T-helper 2 cell treated with Interferon-gamma antibody and Interleukin-4, amounts not matched to agents 5 μg/mL and 100 μg/mL, for 36 hours (primary cell): ENCODE measurements around the gene GFAP.

Experiments used
- DNase-seq: peaks from one replicate; pipeline ENCODE4 v3.0.0; 2021; ENCODE audit warnings: low spot score
- H3K27ac Mint-ChIP-seq: one replicate; pipeline ENCODE4 v1.8.0; 2021; ENCODE audit warnings: mild to moderate bottlenecking, mixed read lengths
- H3K27me3 Mint-ChIP-seq: one replicate; pipeline ENCODE4 v1.8.0; 2021; ENCODE audit warnings: low read depth, mixed read lengths
- H3K36me3 Mint-ChIP-seq: one replicate; pipeline ENCODE4 v1.8.0; 2021; ENCODE audit warnings: low read depth, mixed read lengths
- H3K4me1 Mint-ChIP-seq: one replicate; pipeline ENCODE4 v1.8.0; 2021; ENCODE audit warnings: low read depth, mixed read lengths
- H3K4me3 Mint-ChIP-seq: one replicate; pipeline ENCODE4 v1.8.0; 2022; ENCODE audit warnings: mild to moderate bottlenecking, moderate library complexity, mixed read lengths
- H3K9me3 Mint-ChIP-seq: one replicate; pipeline ENCODE4 v1.8.0; 2021; ENCODE audit warnings: mixed read lengths

GFAP gene

DNA sequence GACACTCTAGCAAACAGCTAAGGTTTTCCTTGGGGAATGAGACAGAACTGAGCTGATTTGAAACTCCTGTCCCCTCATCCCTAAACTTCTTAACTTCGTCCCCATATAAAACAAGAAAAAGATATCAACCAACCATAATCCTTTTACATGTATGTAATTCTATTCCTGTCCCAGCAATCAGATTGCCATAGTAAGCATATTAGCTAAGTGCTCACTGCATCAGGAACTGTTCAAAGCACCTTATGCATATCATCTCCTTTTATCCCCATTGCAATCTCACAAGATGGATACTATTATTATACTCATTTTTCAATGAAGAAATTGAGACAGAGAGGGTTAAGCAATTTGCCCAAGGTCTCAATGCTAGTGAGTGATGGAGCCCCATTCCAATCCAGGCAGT lies 25.5 kb upstream of the GFAP start:
- no peaks in the 10 kb centered on the region for H3K27me3 Mint-ChIP-seq

DNA sequence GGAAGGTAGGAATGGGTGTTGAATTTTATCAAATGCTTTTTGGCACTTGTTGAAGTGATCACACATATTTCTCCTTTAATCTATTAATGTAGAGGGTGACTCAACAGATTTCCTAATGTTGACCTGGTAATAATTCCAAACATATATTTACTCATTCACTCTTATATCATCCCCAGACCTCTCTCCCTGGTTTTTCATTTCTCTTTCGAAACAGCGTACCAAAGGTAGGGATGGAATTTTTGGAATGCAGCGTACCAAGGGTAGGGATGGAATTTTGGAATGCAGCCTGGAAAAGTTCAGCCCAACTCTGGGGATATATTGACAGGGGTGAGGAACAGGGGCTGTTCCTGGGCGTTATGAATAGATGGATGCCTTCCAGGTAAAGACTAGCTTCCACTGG lies 25.0 kb upstream of the GFAP start:
- DNase-seq = no peak
- Mint-ChIP-seq H3K4me1 (peaks cover 33% of the 10 kb centered on the region), H3K4me3 (no peak overlapping the region), H3K27me3 (no peaks in the 10 kb centered on the region), H3K27ac (no peak overlapping the region), H3K9me3 (no peaks in the 10 kb centered on the region), H3K36me3 (peaks cover 42% of the 10 kb centered on the region)

More for the DNA sequence above, 25.5 kb upstream of the GFAP start:
- Mint-ChIP-seq H3K9me3 (no peaks in the 10 kb centered on the region), H3K4me3 (no peak overlapping the region), H3K4me1 (peaks cover 33% of the 10 kb centered on the region), H3K27ac (peak overlapping the region; percentile 1), H3K36me3 (peaks cover 40% of the 10 kb centered on the region)
- DNase-seq = no peak

DNA sequence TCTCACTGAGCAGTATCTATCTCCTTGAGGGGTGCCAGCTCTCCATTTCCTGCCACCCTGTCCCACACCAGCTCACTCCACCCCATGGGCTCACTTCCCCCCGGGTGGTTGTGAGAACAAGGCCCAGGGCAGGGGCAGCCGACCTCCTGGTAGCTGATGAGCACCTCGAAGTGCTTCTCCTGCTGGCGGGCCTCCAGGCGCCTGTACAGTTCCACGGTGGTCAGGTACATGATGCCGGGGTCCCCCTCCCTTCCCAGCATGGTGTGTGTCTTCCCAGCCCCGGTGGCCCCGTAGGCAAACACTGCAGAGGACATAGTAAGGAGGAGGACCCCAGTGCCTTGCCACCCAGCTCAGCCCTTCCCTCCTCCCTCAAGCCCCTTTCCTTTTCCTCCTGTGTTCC lies 19.8 kb upstream of the GFAP start:
- peaks cover 61% of the 10 kb centered on the region for H3K36me3 Mint-ChIP-seq
- DNase-seq = no peak
- H3K27me3 Mint-ChIP-seq = no peaks in the 10 kb centered on the region
- no peak overlapping the region for H3K4me3 Mint-ChIP-seq
- peaks cover 13% of the 10 kb centered on the region for H3K4me1 Mint-ChIP-seq
- peak overlapping the region; percentile 31 for H3K27ac Mint-ChIP-seq
- H3K9me3 Mint-ChIP-seq = no peaks in the 10 kb centered on the region

DNA sequence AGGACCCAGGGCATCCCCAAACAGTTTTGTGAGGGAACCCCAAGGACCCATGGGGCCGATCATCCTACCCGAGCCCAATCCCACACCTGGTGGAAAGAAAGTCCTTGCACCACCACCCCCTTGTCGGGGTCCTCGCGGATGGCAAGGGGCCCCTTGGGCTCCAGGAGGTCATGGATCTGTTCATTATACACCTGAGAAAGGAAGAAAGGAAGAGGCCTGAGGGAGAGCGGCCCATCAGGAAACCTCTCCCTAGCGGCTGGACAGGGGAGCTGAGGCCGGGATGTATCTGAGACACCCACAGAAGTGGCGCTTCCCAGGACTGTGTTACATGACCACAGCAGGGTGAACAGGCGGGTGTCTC lies 19.4 kb upstream of the GFAP start:
- Mint-ChIP-seq H3K4me3 (no peak overlapping the region), H3K4me1 (peaks cover 10% of the 10 kb centered on the region), H3K27me3 (no peaks in the 10 kb centered on the region), H3K27ac (no peak overlapping the region), H3K9me3 (no peaks in the 10 kb centered on the region), H3K36me3 (peaks cover 62% of the 10 kb centered on the region)
- no peak for DNase-seq

DNA sequence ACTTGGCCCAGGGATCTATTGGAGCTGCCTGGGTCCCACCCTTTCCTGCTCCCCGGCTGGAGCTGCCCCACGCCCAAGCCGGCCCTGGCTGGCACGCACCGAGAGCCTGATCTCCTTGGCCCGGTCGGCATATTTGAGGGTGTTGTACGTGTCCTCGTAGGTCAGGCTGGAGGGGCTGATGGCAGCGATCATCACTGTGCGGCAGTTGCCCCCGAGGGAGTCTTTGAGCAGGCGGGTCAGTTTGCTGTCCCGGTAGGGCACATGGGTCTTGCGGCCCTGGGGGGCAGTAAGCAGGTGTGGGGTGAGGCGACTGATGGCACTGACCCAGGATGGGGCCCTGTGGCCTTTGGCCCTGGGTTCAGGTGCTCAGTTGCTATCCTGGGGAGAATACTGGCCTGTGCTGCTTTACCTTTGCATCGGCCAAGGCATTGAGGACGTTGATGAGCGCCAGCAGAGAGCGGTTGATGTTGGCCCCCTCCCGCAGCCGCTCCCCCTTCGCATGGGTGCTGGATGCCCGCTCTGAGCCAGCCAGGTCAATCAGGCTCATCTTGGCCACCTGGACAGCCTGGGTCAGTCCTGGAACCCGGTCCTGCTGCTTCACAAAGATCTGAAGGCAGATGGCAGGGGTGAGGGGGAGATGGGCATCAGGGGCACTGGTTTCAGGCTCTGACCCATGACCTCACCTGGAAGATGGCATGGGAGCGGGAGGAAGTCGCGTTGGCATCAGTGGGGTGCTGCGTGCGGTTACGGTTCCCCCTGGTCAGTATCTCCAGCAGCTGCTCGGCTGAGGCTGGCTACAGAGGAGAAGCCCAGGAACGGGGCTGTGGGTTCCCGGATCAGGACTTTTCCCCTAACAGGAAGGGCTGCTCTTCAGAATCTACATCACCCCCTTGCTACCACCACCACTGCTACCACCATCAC lies 18.8 kb upstream of the GFAP start:
- H3K9me3 Mint-ChIP-seq = no peaks in the 10 kb centered on the region
- H3K27me3 Mint-ChIP-seq = no peaks in the 10 kb centered on the region
- no peak for DNase-seq
- peaks cover 66% of the 10 kb centered on the region for H3K36me3 Mint-ChIP-seq
- no peak overlapping the region for H3K4me3 Mint-ChIP-seq
- no peak overlapping the region for H3K27ac Mint-ChIP-seq
- peaks cover 8% of the 10 kb centered on the region for H3K4me1 Mint-ChIP-seq

DNA sequence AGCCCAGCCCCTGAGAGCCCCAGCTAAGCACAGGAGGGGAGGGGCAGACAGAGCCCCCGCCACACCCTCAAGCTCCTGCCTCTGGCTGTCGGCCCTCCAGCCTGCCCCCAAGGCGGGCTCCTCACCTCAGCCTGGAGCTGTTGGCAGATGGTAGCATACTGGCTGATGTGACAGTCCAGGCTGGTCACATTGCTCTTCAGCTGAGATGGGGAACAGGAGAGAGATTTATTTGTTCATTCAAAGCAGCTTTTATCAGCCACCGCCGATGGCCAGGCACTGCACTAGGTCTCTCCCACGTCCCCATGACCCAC lies 17.4 kb upstream of the GFAP start:
- Mint-ChIP-seq H3K4me1 (peaks cover 4% of the 10 kb centered on the region), H3K36me3 (peaks cover 66% of the 10 kb centered on the region), H3K9me3 (no peaks in the 10 kb centered on the region), H3K27me3 (no peaks in the 10 kb centered on the region), H3K27ac (no peak overlapping the region), H3K4me3 (no peak overlapping the region)
- no peak for DNase-seq

DNA sequence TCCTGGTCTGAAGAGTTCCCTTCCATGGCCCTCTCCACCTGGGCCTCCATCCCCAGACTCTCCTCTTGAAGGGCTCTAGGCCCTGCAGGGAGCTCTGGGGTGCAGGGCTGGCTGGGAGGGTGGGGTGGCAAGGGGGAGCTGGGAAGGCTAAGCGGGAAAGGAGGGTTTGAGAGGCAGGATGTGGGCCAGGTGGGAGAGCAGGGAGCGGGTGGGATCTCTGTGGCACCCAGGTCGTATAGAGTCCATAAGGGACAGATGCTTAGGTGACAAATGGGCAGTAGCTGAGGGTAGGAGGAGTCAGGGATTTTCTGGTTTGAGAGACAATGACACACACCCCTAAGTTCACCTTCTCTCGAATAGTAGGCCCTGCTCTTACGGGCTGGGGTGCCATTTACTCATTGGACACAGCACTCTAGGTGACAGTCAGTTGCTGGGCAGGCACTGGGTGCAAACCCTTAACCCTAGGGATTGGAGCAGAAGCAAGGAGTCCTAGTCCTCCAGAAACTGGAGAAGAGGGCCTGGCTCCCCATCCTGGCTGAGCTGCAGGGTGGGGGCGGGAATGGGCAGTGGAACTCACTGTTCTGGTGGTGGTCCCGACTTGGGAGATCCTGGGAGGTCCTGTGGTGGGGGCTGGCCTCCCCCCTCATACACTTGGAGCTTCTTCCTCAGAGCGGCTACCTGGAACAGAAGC lies 16.9 kb upstream of the GFAP start:
- no peak for DNase-seq
- H3K27ac Mint-ChIP-seq = no peak overlapping the region
- peaks cover 69% of the 10 kb centered on the region for H3K36me3 Mint-ChIP-seq
- no peak overlapping the region for H3K4me3 Mint-ChIP-seq
- H3K27me3 Mint-ChIP-seq = no peaks in the 10 kb centered on the region
- H3K4me1 Mint-ChIP-seq = peaks cover 4% of the 10 kb centered on the region
- H3K9me3 Mint-ChIP-seq = no peaks in the 10 kb centered on the region

DNA sequence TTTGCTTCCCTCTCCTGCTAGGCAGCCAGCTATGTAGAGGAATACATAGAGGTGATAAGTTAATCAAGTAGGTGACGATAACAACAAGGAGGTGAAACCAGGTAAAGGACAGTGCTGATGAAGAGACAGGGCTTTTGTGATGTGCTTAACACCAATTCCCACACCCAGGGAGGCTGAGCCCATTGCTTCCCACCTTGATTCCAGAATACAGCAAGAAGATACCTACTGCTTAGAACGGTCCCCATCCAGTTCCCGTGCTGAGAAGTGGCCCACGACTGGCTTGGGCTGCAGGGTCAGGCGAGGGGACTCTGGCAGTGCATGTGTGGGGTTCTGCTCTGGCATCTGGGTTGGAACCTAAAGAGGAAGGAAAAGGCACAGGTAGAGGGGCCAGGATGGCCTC lies 16.1 kb upstream of the GFAP start:
- H3K27ac Mint-ChIP-seq = no peak overlapping the region

DNA sequence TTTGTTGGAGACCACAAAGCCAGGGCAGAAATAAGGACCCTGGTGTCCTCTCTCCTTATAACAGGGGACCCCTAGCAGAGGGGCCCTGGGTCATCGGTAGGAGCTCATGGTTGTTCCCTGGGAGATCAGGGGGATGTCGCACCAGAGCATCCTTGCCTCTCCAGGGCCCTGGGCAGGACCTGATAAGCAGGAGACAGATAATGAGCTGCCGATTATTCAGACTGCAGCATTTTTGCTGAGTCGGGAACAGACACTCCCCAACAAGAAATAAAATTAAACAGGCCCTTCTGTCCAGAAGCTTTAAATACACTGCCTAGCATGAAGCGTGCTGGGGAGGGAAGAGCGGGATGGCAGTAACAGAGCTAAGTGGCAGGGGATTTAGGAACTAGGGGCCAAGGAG lies 15.4 kb upstream of the GFAP start:
- no peak for DNase-seq
- Mint-ChIP-seq H3K4me1 (no peaks in the 10 kb centered on the region), H3K27me3 (no peaks in the 10 kb centered on the region), H3K4me3 (no peak overlapping the region), H3K27ac (no peak overlapping the region), H3K9me3 (no peaks in the 10 kb centered on the region), H3K36me3 (peaks cover 70% of the 10 kb centered on the region)

More for the DNA sequence above, 16.1 kb upstream of the GFAP start:
- Mint-ChIP-seq H3K36me3 (peaks cover 68% of the 10 kb centered on the region), H3K27me3 (no peaks in the 10 kb centered on the region), H3K9me3 (no peaks in the 10 kb centered on the region), H3K4me3 (no peak overlapping the region), H3K4me1 (no peaks in the 10 kb centered on the region)
- DNase-seq = no peak

DNA sequence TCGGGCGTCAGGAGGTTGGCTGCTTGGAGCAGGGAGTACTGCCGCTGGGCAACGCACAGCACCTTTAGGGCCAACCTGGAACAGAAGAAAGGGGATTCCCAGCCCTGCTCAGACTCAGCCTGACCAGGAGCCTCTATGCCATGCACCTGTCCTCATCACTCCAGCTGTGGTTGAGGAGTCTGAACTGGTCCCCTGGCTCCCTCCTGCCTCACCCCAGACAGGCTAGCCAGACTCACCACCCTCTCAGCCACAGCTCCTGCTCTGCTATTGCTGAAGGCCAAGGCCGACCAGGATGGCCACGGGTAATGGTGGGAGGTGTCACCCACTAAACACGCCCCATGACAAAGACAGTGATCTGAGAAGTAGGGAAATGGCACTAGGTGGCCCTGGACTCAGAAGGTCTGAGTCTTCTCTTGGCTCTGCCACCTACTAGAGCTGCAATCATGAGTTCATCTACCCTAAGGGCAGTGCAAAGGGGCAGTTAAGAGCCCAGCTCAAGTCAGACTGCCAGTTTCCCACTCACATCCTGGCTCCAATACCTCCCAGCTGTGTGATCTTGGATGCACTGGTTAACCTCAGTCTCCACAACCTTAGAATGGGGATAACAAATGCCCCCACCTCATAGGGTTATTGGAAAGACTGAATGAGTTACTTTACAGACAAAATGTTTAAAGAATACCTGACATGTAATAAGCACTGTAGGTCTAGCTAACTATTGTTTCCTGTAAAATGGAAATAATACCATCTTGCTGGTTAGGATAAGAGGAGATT lies 13.8 kb upstream of the GFAP start:
- Mint-ChIP-seq H3K36me3 (peaks cover 66% of the 10 kb centered on the region), H3K4me3 (no peak overlapping the region), H3K27me3 (no peaks in the 10 kb centered on the region), H3K27ac (no peak overlapping the region), H3K9me3 (no peaks in the 10 kb centered on the region), H3K4me1 (no peaks in the 10 kb centered on the region)
- DNase-seq = no peak

DNA sequence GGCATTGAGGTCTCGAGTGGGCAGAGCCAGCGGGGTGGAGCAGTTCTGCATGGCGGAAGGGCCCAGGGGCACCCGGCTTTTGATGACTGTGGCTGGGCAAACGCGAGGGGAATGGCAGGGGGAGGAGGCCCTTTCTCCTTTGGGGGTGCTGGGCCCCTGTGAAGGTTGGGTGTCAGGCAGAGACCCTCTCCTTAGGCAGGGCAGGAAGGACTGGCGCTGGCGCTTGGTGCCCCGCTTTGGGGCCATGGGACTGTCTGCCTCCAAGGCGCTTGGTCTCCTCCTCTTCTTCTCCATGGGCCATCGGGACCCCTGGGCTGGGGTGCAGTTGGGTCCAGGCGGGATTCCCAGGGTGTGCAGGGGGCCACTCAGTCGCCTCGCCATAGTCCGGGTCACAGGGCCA lies 12.8 kb upstream of the GFAP start:
- DNase-seq = no peak
- Mint-ChIP-seq H3K9me3 (no peaks in the 10 kb centered on the region), H3K27ac (no peak overlapping the region)

DNA sequence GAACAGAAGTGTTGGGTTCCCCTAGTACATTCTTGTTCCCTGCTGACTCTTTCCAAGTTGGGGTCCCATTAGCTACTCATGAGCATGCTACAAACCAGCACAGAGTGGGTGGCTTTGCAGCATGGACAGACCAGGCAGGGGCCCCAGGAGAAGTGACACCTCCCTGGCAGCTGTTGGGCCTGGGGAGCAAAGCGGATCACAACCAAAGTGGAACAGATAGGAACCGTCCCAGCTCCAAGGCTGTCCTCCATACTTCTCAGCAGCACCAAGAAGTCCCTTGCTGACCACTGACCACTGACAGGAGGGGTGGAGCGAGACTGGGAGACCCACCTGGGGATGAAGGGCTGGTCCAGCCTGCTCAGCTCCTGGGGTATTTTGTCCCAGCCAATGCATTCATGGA lies 12.4 kb upstream of the GFAP start:
- Mint-ChIP-seq H3K27me3 (no peaks in the 10 kb centered on the region), H3K9me3 (no peaks in the 10 kb centered on the region), H3K27ac (no peak overlapping the region), H3K4me1 (no peaks in the 10 kb centered on the region), H3K4me3 (no peak overlapping the region), H3K36me3 (peaks cover 59% of the 10 kb centered on the region)
- no peak for DNase-seq

More for the DNA sequence above, 12.8 kb upstream of the GFAP start:
- Mint-ChIP-seq H3K27me3 (no peaks in the 10 kb centered on the region), H3K36me3 (peaks cover 60% of the 10 kb centered on the region), H3K4me3 (no peak overlapping the region), H3K4me1 (no peaks in the 10 kb centered on the region)

DNA sequence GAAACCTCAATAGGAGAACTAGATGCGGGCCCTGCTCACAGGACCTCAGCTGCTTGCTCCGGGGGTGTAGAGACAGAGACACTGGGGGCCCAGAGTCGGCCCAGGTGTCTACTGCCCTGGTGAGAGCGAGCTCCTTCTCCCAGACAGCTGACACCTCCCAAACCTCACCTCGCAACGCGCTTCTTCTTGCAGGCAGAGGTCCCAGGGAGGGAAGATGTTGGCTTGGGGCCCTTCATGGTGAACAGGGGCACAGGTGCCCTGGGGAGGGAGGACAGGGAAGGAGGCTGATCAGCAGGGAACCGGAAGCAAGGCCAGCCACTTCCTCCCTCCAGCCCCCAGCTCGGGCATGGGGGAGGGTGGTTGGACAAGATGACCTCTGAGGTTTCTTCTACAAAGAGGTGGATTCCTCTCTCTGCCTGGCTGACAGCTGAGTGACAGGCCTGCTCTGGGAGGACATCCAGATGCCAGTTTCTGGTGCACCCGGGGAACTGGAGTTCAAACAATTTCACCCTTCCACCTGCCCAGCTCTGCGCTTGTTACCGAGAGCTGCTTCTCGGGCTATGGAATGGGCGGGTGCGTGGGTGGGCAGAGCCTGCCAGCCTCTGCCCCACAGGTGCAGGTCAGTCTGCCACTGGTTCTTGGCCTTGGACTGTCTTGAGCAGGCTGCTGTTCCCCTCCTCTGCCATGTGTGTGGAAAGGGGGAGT lies 11.7 kb upstream of the GFAP start:
- no peak for DNase-seq
- Mint-ChIP-seq H3K27me3 (no peaks in the 10 kb centered on the region), H3K4me1 (no peaks in the 10 kb centered on the region), H3K4me3 (no peak overlapping the region), H3K27ac (no peak overlapping the region), H3K36me3 (peaks cover 54% of the 10 kb centered on the region), H3K9me3 (no peaks in the 10 kb centered on the region)
